Kidney capillary endothelial cell (primary cell): ENCODE measurements around the gene BAG2.

Source experiments
- DNase-seq: peaks from one replicate; pipeline ENCODE4 v3.0.0-alpha.2; 2018; ENCODE audit warnings: low spot score

The BAG2 gene

DNA sequence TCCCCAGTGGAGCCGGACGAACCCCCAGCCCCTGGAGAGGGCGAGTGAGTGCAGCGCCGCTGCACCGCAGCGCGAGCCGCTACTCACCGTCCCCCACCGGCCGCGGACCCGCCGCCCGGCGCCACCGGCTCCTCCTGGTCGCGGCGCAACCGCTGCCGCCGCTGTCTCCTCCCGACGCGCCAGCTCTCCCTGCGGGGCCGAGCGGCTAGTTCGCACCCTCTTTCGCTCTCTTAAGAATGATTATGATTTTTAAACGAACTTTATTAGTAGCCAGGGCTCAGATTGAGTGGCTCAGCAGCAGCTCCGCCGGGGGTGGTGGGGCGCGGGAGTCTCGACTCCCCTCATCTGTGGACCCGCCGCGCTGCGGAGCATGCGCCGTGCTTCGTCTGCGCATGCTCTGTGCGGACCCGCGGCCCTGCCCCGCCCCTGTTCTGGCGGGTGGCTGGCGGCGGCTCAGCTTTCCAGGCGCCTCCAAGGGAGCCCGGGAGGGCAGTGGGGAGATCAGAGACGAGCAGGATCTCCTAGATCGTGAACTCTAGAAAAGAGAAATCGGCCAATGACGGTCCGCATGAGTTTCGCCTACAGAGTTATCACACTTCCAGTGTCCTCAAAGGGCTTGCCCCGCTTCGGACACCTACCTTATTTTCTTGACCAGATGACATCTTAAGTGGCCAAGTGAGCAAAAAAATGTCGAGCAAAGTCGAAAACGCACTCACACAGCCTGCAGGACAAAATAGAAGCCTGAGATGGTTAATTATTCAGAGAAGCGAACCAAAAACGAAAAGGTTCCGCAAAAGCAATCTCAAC, 50.0 kb downstream of the BAG2 start, which contains the start of gene RAB23:
RAB23 (minus strand) TSS at position 372 of the 807 bp plus-strand sequence. CDS start 11,927 bp downstream, outside the sequence.
- DNase-seq = peak; percentile 79

DNA sequence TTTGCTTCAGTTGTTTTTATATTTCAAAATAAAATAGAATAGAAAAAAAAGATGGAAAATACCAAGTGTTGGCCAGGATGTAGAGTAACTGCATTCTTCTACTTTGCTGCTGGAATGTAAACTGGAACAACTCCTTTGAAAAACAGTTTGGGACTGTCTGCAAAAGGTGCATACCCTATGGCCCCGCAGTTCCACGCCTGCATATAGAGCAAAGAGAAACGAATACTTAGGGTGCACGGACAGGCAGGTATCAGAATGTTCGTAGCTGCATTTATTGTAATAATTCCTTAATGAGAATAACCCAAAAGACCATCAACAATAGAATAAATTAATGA, 50.6 kb downstream of the BAG2 start:
- no peak for DNase-seq

DNA sequence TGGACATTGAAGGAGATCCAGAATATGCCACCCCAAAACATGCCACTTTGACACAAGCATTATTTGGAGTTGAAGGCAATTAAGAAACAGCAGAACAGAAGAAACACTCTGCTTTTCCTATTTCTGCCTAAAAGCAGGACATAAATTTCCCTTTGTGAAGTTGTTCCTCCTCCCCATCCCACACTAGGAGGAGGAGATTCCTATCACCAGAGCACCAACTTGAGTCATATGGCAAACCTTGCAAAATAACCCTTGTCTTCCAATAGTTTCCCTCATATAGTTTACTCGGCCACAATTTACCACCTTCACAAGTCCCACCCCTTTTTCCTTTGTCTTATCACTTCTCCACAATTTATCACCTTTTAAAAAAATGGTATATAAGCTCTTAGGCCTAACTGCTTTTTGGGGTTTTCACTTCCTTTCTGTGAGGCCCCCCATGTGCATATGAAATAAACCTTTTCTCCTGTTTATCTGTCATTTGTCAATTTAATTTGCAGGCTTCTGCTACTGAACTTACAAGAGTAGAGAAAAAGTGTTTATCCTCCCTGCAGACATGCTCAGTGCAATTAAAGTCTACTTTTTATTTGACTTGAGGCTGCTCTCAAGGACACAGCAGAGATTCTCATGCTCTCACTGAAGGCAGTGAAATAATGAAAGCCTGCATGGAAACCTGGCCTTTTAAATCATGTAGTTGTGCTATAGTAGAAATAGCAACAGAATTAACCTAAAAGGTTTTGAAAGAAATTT, 52.8 kb downstream of the BAG2 start:
- DNase-seq = no peak

DNA sequence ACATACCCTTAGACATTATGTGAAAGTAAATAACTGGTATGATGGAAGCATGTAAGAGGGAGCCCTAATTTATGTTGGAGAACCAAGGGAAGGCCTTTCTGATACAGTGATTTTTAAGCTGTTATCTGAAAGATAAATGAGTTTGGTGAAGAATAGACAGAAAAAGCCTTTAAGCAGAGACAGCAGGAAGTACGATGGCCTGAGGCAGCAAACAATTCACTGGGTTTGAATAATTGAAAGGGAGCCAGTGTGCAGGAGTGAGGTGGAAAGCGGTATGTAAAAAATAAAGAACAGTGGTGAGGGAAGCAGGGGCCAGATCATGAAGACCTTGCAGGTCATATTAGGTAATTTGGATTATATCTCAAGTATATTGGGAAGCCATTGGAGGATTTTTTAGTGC, 54.1 kb downstream of the BAG2 start:
- DNase-seq = no peak
